ENCODE data around the gene PTBP3. TPM values are rescaled to one million over a fixed set of nuclear protein-coding genes. Genes with fewer than 3 reads are reported as not detected.

PTBP3 gene
- total and polyA plus RNA-seq, 9 donors, result 9.4 to 40.2 (median 32.2) TPM

DNA sequence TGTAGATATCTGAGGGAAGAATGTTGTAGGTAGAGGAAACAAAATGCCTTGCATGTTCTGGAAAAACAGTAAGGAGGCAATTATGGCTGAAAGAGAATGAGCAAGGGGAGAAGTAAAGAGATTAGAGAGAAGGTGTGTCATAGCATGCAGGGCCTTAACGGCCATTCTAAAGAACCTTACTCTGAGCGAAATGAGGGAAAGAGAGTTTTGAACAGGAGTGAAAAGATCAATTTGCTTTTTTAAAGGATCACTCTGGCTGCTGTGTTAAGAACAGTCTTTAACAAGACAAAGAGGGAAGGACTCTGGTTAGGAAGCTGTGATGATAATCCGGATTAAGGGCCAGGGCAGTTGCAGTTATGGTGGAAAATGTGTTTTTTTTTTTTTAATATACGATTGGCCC is 22.6 kb downstream of the PTBP3 start:
- 88 to 89% (median 89%) methylated on average over 4 of the region's 4 CpGs for WGBS, 3 donors
- intact Hi-C loops (cut with DNase I), result no loop called here
- DNase-seq, result no peak
- no peaks in the 10 kb centered on the region for H3K27me3 ChIP-seq
- TF ChIP-seq EP300 (IDR thresholded peaks at IDR 0.05), result no peak
- peaks cover 3% of the 10 kb centered on the region for H3K4me1 ChIP-seq (ENCODE audit: insufficient read depth)
- H3K4me3 ChIP-seq, result no peak overlapping the region
- no peaks in the 10 kb centered on the region for H3K36me3 ChIP-seq
- H3K9me3 ChIP-seq, result no peaks in the 10 kb centered on the region
- H3K27ac ChIP-seq, result no peak overlapping the region

DNA sequence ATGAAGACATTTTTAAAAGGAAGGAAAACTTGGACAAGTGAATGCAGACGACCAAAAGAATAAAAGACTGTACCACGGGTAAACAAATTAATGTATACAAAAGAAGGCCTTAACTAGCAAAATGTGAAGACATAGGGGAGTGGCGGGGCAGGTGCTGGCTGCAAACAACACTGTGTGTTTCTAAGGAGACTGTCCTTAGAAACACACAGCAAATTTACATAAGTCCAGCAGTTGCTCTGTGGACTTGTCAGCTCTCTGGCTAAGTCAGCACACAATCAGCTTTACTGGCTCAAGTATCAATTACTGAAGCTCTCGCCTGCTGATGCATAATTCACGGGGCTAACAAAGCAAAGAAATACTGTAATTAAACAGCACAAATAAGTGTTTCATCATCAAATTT is 24.8 kb downstream of the PTBP3 start:
- no peaks in the 10 kb centered on the region for H3K9me3 ChIP-seq
- no peak overlapping the region for H3K27ac ChIP-seq
- no peak for DNase-seq
- no peaks in the 10 kb centered on the region for H3K27me3 ChIP-seq
- H3K4me3 ChIP-seq, result no peak overlapping the region
- TF ChIP-seq, protein P1, sequence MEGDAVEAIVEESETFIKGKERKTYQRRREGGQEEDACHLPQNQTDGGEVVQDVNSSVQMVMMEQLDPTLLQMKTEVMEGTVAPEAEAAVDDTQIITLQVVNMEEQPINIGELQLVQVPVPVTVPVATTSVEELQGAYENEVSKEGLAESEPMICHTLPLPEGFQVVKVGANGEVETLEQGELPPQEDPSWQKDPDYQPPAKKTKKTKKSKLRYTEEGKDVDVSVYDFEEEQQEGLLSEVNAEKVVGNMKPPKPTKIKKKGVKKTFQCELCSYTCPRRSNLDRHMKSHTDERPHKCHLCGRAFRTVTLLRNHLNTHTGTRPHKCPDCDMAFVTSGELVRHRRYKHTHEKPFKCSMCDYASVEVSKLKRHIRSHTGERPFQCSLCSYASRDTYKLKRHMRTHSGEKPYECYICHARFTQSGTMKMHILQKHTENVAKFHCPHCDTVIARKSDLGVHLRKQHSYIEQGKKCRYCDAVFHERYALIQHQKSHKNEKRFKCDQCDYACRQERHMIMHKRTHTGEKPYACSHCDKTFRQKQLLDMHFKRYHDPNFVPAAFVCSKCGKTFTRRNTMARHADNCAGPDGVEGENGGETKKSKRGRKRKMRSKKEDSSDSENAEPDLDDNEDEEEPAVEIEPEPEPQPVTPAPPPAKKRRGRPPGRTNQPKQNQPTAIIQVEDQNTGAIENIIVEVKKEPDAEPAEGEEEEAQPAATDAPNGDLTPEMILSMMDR (IDR thresholded peaks at IDR 0.05), result no peak
- TF ChIP-seq POLR2A (IDR thresholded peaks at IDR 0.05), result no peak
- no peak for TF ChIP-seq EP300 (IDR thresholded peaks at IDR 0.05)
- 78 to 84% (median 79%) methylated on average over 5 of the region's 5 CpGs for WGBS, 3 donors
- H3K4me1 ChIP-seq (ENCODE audit: insufficient read depth), result peaks cover 5% of the 10 kb centered on the region
- intact Hi-C loops (cut with DNase I), result no loop called here
- H3K36me3 ChIP-seq, result no peaks in the 10 kb centered on the region

DNA sequence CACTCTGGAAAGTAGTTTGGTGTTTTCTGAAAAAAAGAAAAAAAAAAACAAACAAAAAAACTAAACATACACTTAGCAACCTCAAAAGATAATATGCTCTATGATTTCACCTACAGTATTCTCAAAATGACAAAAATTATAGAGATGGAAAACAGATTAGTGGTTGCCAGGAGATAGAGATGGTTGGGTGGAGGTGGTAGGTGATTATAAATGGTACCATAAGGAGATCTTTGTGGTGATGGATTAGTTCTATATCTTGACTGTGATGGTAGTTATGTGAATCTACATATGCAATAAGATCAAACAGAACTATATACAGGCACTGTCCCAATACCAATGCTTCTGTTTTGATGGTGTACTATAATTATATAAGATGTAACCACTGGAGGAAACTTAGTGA is 32.0 kb downstream of the PTBP3 start:
- Histone ChIP-seq H3K9me3 (no peaks in the 10 kb centered on the region), H3K4me3 (no peak overlapping the region), H3K4me1 (ENCODE audit: insufficient read depth) (peaks cover 6% of the 10 kb centered on the region), H3K36me3 (no peaks in the 10 kb centered on the region), H3K27ac (no peak overlapping the region), H3K27me3 (no peaks in the 10 kb centered on the region)
- intact Hi-C loops (cut with DNase I), result no loop called here
- no peak for DNase-seq
- TF ChIP-seq, protein P1 (IDR thresholded peaks at IDR 0.05), result no peak
- no peak for TF ChIP-seq POLR2A (IDR thresholded peaks at IDR 0.05)
- no peak for TF ChIP-seq EP300 (IDR thresholded peaks at IDR 0.05)

- Histone ChIP-seq H3K4me3 (no peak overlapping the region), H3K27ac (no peak overlapping the region), H3K9me3 (no peaks in the 10 kb centered on the region), H3K36me3 (no peaks in the 10 kb centered on the region), H3K27me3 (no peaks in the 10 kb centered on the region), H3K4me1 (ENCODE audit: insufficient read depth) (peaks cover 3% of the 10 kb centered on the region)
- intact Hi-C loops (cut with DNase I), result no loop called here
- TF ChIP-seq POLR2A (IDR thresholded peaks at IDR 0.05), result no peak
- TF ChIP-seq EP300 (IDR thresholded peaks at IDR 0.05), result no peak
- TF ChIP-seq, protein P1 (IDR thresholded peaks at IDR 0.05), result no peak
- DNase-seq, result no peak
Measured at GRCh38 chr9:112299514-112299913, 33.9 kb downstream of the PTBP3 start.

DNA sequence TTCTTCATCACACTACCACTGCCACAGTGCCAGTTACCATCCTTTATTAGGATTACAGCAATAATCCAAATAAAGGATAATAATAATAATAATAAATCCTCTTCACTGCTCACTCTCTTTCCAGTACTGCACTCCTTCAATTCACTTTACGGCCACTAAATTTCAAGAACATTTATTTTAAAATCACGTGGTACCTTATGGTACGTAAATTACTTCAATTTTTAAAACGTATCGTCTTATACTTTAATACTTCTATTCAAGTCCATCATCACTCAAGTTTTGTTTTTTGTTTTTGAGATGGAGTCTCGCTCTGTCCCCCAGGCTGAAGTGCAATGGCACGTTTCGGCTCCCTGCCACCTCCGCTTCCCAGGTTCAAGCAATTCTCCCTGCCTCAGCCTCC is 36.5 kb downstream of the PTBP3 start:
- Histone ChIP-seq H3K4me1 (ENCODE audit: insufficient read depth) (peaks cover 2% of the 10 kb centered on the region), H3K27ac (no peak overlapping the region), H3K36me3 (no peaks in the 10 kb centered on the region), H3K4me3 (no peak overlapping the region), H3K27me3 (no peaks in the 10 kb centered on the region), H3K9me3 (no peaks in the 10 kb centered on the region)
- WGBS, 3 donors, result 97 to 98% (median 97%) methylated on average over 9 of the region's 9 CpGs
- intact Hi-C loops (cut with DNase I), result no loop called here
- TF ChIP-seq POLR2A (IDR thresholded peaks at IDR 0.05) (no peak), EP300 (IDR thresholded peaks at IDR 0.05) (no peak)
- TF ChIP-seq, protein P1 (IDR thresholded peaks at IDR 0.05), result no peak
- DNase-seq, result no peak

All from ovary (tissue), 9 donors.